HEK293T (cell line): ENCODE results near the gene LRRC8E.

ENCODE experiments used
- BHLHE40 ChIP-seq: fragments of 450-650 bp; IDR thresholded peaks from 2 replicates; pipeline ENCODE4 v1.6.1; 2016; ENCODE audit warnings: mild to moderate bottlenecking, moderate library complexity, borderline replicate concordance
- ELF4 ChIP-seq: fragments of 450-650 bp; IDR thresholded peaks from 2 replicates; pipeline ENCODE4 v1.6.1; 2017; ENCODE audit warnings: antibody characterized with exemption
- FOXA1 ChIP-seq: fragments of 450-650 bp; IDR thresholded peaks from 2 replicates; pipeline ENCODE4 v1.6.1; 2016; ENCODE audit warnings: mild to moderate bottlenecking
- FOXK2 ChIP-seq: fragments of 450-650 bp; IDR thresholded peaks from 2 replicates; pipeline ENCODE4 v1.6.1; 2016; ENCODE audit warnings: mild to moderate bottlenecking
- L3MBTL2 ChIP-seq: fragments of 450-650 bp; conservative IDR thresholded peaks from 2 replicates; pipeline ENCODE4 v1.6.1; 2016; ENCODE audit warnings: mild to moderate bottlenecking
- SP1 ChIP-seq: fragments of 450-650 bp; IDR thresholded peaks from 2 replicates; pipeline ENCODE4 v1.6.1; 2017

DNA sequence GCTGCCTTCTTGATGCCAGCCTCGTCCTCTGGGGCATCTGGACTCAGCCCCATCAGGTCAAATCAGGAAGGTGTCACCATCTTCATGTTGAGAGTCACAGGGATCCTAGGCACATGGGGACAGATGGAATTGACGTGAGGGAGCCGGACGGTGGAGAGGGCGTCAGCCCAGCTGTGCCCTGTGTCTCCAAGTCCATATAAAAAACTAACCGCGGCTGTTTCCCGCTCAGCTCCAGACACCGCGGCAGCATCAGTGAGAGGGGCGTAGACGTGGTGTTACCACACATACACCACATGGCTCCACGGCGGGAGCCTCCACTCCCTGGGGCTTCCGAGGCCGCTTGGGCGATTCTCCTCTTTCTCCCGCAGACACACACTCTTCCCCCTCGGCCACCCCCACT is 8.5 kb upstream of the LRRC8E start:
- no peak for TF ChIP-seq SP1
- no peak for TF ChIP-seq ELF4
- TF ChIP-seq L3MBTL2: no peak
- TF ChIP-seq BHLHE40: no peak
- no peak for TF ChIP-seq FOXK2
- no peak for TF ChIP-seq FOXA1
